Effector memory CD4-positive, alpha-beta T cell (primary cell): Measurements from ENCODE around the gene SMCO4.
"Not testable (repeated sequence)": the region's sequence is repeated elsewhere in the genome, so short reads cannot be mapped to it uniquely, and the experiment has no call there.

Source experiments
- DNase-seq, 3 donors: peaks; one replicate each; pipeline ENCODE4 v3.0.0-alpha.2; 2020
- H3K27ac ChIP-seq: 2 replicates; pipeline ENCODE4 v1.7.0; 2013; ENCODE audit warnings: mild to moderate bottlenecking, low read length, moderate library complexity; ENCODE audit not compliant: insufficient read depth, poor library complexity, severe bottlenecking
- H3K27me3 ChIP-seq: replicated peaks from 2 replicates; pipeline ENCODE4 v1.7.0; 2013; ENCODE audit warnings: mild to moderate bottlenecking, low read length; ENCODE audit not compliant: insufficient read depth, control insufficient read depth, poor library complexity, severe bottlenecking
- H3K36me3 ChIP-seq: 2 replicates; pipeline ENCODE4 v1.7.0; 2013; ENCODE audit warnings: mild to moderate bottlenecking, low read length, moderate library complexity; ENCODE audit not compliant: control insufficient read depth, insufficient read depth
- H3K4me1 ChIP-seq: 2 replicates; pipeline ENCODE4 v1.7.0; 2013; ENCODE audit warnings: low read length, mild to moderate bottlenecking; ENCODE audit not compliant: control insufficient read depth, insufficient read depth, poor library complexity, severe bottlenecking
- H3K4me3 ChIP-seq: 2 replicates; pipeline ENCODE4 v1.7.0; 2013; ENCODE audit warnings: low read length, low read depth, mild to moderate bottlenecking; ENCODE audit not compliant: insufficient read depth, poor library complexity, severe bottlenecking
- H3K9me3 ChIP-seq: 2 replicates; pipeline ENCODE4 v1.7.0; 2013; ENCODE audit warnings: mild to moderate bottlenecking, low read length, moderate library complexity; ENCODE audit not compliant: control insufficient read depth

The SMCO4 gene

GRCh38 chr11:93464927-93465540, 78.2 kb downstream of the SMCO4 start:
- DNase-seq, result no peak
- Histone ChIP-seq H3K27me3 (no peaks in the 10 kb centered on the region), H3K27ac (no peak overlapping the region), H3K36me3 (no peaks in the 10 kb centered on the region), H3K9me3 (no peaks in the 10 kb centered on the region), H3K4me3 (no peak overlapping the region), H3K4me1 (no peaks in the 10 kb centered on the region)

GRCh38 chr11:93463666-93464065, 79.5 kb downstream of the SMCO4 start:
- H3K4me1 ChIP-seq, H3K9me3 ChIP-seq, DNase-seq, H3K27ac ChIP-seq, H3K27me3 ChIP-seq, H3K36me3 ChIP-seq, H3K4me3 ChIP-seq: not testable (repeated sequence)

DNA sequence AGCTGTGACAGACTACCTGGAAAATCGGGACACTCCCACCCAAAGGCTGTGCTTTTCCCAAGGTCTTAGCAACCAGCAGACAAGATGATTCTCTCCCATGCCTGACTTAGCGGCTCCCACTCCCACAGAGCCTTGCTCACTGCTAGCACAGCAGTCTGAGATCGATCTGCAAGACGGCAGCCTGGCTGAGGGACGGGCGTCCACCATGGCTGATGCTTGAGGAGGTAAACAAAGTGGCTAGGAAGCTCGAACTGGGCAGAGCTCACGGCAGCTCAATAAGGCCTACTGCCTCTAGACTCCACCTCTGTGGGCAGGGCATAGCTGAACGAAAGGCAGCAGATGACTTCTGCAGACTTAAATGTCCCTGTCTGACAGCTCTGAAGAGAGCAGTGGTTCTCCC, 84.9 kb downstream of the SMCO4 start:
- Histone ChIP-seq H3K4me1 (no peaks in the 10 kb centered on the region), H3K27me3 (no peaks in the 10 kb centered on the region), H3K4me3 (no peak overlapping the region), H3K36me3 (no peaks in the 10 kb centered on the region), H3K9me3 (no peaks in the 10 kb centered on the region), H3K27ac (no peak overlapping the region)
- no peak for DNase-seq

DNA sequence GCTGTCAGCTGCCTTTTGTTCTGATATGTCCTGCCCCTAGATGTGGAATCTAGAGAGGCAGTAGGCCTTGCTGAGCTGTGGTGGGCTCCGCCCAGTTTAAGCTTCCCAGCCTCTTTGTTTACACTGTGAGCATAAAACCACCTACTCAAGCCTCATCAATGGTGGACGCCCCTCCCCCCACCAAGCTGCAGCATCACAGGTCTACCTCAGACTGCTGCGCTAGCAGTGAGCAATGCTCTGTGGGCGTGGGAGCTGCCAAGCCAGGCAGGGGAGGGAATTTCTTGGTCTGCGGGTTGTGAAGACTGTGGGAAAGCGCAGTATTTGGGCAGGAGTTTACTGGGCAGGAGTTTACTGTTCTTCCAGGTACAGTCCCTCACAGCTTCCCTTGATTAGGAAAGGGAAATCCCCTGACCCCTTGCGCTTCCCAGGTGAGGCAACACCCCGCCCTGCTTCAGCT, 98.5 kb downstream of the SMCO4 start:
- Histone ChIP-seq H3K4me1 (no peaks in the 10 kb centered on the region), H3K36me3 (no peaks in the 10 kb centered on the region), H3K9me3 (no peaks in the 10 kb centered on the region), H3K4me3 (no peak overlapping the region), H3K27me3 (no peaks in the 10 kb centered on the region), H3K27ac (no peak overlapping the region)
- peak in 2 of 3 donors; percentile 1 to 3 for DNase-seq

DNA sequence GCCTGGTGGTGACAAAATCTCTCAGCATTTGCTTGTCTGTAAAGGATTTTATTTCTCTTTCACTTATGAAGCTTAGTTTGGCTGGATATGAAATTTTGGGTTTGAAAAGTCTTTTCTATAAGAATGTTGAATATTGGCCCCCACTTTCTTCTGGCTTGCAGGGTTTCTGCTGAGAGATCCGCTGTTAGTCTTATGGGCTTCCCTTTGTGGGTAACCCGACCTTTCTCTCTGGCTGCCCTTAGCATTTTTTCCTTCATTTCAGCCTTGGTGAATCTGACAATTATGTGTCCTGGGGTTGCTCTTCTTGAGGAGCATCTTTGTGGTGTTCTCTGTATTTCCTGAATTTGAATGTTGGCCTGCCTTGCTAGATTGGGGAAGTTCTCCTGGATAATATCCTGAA, 100.0 kb downstream of the SMCO4 start:
- H3K27me3 ChIP-seq, H3K36me3 ChIP-seq, H3K9me3 ChIP-seq, DNase-seq, H3K4me1 ChIP-seq, H3K4me3 ChIP-seq, H3K27ac ChIP-seq: not testable (repeated sequence)

GRCh38 chr11:93432247-93432646, 110.9 kb downstream of the SMCO4 start:
- H3K27ac ChIP-seq, result no peak overlapping the region
- H3K27me3 ChIP-seq, result no peaks in the 10 kb centered on the region
- H3K36me3 ChIP-seq, result no peaks in the 10 kb centered on the region
- H3K4me1 ChIP-seq, result no peaks in the 10 kb centered on the region
- H3K9me3 ChIP-seq, result no peaks in the 10 kb centered on the region
- DNase-seq, result no peak
- no peak overlapping the region for H3K4me3 ChIP-seq
